G401.6 (cell line): ENCODE data around the gene PRTN3.
"Not testable (repeated sequence)": the region's sequence is repeated elsewhere in the genome, so short reads cannot be mapped to it uniquely, and the experiment has no call there.

Experiments
- FAIRE-seq: peaks from 2 replicates; lab custom pipeline; 2012; peaks lifted over from hg19 to GRCh38; lab: Jason Lieb, UNC

PRTN3 gene

GRCh38 chr19:883661-884211 is 42.9 kb downstream of the PRTN3 start:
- no peak for FAIRE-seq

- FAIRE-seq, result no peak
These were observed 43.8 kb downstream of the PRTN3 start for GRCh38 chr19:884420-885211.

- no peak for FAIRE-seq
These were observed 44.9 kb downstream of the PRTN3 start for GRCh38 chr19:885536-886224.

- no peak for FAIRE-seq
These were observed 46.3 kb downstream of the PRTN3 start for GRCh38 chr19:887072-887471.

GRCh38 chr19:887599-887998 is 46.8 kb downstream of the PRTN3 start:
- FAIRE-seq, result no peak

- no peak for FAIRE-seq
These were observed 48.0 kb downstream of the PRTN3 start for GRCh38 chr19:888581-889385.

- FAIRE-seq, result no peak
These were observed 49.0 kb downstream of the PRTN3 start for GRCh38 chr19:889662-890295.

DNA sequence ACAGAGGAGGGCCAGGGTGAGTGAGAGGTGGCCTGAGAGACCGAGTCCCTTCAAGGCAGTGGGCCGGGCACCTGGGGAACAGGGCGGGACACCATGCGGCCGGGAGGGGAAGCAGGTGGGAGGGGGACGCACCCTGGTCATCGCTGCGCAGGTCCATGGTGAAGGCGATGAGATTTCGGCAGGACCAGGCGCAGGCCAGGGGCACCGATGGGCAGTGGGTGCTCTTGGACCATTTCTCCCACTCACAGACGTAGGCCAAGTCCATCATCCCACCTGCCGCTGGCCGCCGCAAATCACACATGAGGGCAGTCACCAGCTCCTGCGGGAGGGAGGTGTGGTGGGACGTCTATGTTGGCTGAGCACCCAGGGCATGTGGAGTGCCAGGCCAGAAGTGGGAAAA is 50.0 kb downstream of the PRTN3 start:
- no peak for FAIRE-seq

DNA sequence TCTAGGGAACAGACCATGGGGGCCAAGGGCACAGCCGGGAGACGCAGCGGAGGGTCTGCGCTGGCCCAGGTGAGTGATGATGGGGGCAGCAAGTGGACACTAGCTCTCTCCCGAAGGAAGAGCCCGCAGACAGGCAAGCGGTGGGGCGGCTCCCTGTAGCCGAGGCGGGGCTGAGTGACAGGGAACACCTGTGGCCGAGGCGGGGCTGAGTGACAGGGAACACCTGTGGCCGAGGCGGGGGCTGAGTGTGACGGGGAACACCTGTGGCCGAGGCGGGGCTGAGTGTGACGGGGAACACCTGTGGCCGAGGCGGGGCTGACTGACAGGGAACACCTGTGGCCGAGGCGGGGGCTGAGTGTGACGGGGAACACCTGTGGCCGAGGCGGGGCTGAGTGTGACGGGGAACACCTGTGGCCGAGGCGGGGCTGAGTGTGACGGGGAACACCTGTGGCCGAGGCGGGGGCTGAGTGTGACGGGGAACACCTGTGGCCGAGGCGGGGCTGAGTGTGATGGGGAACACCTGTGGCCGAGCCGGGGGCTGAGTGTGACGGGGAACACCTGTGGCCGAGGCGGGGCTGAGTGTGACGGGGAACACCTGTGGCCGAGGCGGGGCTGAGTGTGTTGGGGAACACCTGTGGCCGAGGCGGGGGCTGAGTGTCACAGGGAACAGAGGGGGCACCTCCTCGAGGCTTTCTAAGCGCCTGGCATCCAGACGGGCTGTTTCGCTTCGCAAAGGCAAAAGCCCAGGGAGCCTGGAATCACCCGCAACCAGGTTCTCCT is 50.8 kb downstream of the PRTN3 start:
- FAIRE-seq, result not testable (repeated sequence)

DNA sequence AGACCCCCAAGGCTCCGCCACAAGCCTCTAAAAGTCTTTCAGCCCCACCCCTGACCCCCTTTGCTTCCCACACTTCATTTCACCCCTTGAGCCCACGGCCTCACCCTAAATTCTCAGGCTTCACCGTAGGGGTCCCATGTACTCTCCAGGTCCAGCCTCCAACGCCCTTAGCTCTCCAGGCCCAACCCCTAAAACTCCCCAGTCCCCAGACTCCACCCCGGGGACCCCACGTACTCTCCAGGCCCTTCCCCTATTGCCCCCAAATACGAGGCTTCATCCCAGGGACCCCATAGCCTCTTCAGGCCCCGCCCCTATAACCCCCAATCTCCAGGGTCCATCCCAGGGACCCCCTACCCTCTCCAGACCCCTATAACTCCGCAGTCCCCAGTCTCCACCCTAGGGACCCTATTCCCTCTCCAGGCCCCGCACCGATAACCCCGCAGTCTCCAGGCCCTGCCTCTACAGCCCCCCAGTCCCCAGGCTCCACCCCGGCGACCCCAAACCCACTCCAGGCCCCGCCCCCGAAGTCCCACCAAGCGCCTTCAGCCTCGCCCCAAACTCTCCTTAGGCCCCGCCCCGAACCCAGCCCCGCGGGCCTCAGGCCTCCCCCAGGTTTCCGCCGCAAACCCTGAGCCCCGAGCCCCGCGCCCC is 51.6 kb downstream of the PRTN3 start:
- no peak for FAIRE-seq

DNA sequence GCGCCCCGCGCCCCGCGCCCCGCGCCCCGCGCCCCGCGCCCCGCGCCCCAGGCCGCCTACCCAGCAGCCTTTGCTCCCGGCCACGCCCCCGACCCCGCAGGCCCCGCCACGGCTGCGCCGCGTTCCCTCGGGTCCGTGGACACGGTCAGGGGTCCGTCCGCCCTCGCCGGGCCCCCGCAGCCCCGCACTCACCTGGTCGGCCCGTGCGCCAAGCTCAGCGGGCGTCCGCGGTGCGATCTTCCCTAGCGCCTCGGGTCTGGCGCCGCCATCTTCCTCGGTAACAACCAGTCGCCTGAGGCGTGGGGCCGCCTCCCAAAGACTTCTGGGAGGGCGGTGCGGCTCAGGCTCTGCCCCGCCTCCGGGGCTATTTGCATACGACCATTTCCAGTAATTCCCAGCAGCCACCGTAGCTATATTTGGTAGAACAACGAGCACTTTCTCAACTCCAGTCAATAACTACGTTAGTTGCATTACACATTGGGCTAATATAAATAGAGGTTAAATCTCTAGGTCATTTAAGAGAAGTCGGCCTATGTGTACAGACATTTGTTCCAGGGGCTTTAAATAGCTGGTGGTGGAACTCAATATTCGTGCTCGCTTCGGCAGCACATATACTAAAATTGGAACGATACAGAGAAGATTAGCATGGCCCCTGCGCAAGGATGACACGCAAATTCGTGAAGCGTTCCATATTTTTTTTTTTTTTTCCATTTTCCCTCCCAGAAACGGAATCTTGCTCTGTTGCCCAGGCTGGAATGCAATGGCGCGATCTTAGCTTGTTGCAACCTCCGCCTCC is 52.3 kb downstream of the PRTN3 start, which contains the start of the genes MED16 and RNU6-9:
Gene MED16, minus strand, starts transcription at position 294 of the 796 bp plus-strand sequence. CDS start 2,056 bp downstream, outside the sequence.
Gene RNU6-9, plus strand, starts transcription at position 591 of the 796 bp plus-strand sequence.
- FAIRE-seq, result peak; percentile 82

DNA sequence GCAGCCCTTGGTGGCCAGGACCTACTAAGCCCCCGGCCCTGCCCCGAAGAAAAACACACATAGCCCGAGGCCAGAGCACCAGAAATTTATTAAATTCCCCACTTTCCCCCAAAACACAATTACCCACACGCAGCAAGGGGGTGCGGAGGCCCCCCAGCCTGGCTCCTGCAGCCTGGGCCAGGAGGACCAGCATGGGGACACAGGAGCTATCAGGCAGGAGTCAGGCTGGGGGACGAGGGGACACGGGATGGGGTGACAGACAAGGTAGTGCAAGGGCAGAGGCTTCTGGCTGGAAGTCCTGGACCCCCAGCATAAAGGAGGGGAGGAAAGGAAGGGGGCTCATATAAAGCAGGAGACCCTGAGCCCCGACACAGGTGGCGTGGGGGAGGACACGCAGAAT is 55.6 kb downstream of the PRTN3 start:
- FAIRE-seq, result no peak

DNA sequence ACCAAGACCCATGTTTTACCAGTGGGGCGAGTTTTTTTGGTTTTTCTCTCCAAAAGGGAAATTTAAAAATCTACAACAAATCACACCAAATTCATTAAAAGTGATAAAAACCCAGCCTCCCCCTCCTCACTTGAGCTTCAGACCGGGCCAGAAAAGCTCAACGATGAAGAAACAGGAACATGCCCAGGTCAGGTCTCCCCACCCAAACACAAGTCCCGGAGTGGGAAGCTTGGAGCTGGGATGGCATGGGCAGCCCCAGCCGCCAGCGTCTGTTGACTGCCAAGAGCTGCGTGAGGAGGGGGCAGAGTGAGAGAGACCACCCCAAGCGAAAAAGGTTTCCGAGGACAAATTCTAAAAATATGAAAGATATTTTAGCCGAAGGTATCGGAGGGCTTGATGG is 56.2 kb downstream of the PRTN3 start:
- FAIRE-seq, result no peak

- FAIRE-seq, result no peak
These were observed 56.7 kb downstream of the PRTN3 start for GRCh38 chr19:897442-898039.
